ENCODE measurements around the gene MFAP5. TPM values are rescaled to one million over a fixed set of nuclear protein-coding genes. Genes with fewer than 3 reads are reported as not detected.
"Not testable (repeated sequence)": the region's sequence is repeated elsewhere in the genome, so short reads cannot be mapped to it uniquely, and the experiment has no call there.

Gene MFAP5
- polyA plus RNA-seq, 4 donors, result 0.56 to 48.2 (median 1.4) TPM; not detected in 1

GRCh38 chr12:8635342-8636006 lies 27.2 kb downstream of the MFAP5 start:
- H3K4me3 ChIP-seq (ENCODE audit: low read depth in 1 of 3, low read length in 3 of 3); FAIRE-seq; H3K4me1 ChIP-seq (ENCODE audit: control insufficient read depth in 3 of 3, insufficient read depth in 2 of 3, low read depth in 1 of 3, low read length in 2 of 3); H3K36me3 ChIP-seq (ENCODE audit: control insufficient read depth in 3 of 3, insufficient read depth in 2 of 3, low read depth in 1 of 3, low read length in 3 of 3); H3K27me3 ChIP-seq (ENCODE audit: control insufficient read depth in 3 of 3, insufficient read depth in 3 of 3, low read length in 3 of 3); H3K27ac ChIP-seq (ENCODE audit: low read depth in 1 of 3, low read length in 2 of 3); DNase-seq; H3K9me3 ChIP-seq (ENCODE audit: control insufficient read depth in 2 of 2, insufficient read depth in 1 of 2, low read depth in 1 of 2, low read length in 1 of 2): not testable (repeated sequence)
- 67 to 83% (median 82%) methylated on average over 9 of the region's 9 CpGs for WGBS, 3 donors

- H3K9me3 ChIP-seq (ENCODE audit: control insufficient read depth in 2 of 2, insufficient read depth in 1 of 2, low read depth in 1 of 2, low read length in 1 of 2), result no peaks in the 10 kb centered on the region
- DNase-seq (no peak), FAIRE-seq (no peak)
- H3K27me3 ChIP-seq (ENCODE audit: control insufficient read depth in 3 of 3, insufficient read depth in 3 of 3, low read length in 3 of 3), result no peaks in the 10 kb centered on the region
- 90 to 93% (median 91%) methylated on average over 4 of the region's 4 CpGs for WGBS, 3 donors
- no peaks in the 10 kb centered on the region for H3K36me3 ChIP-seq (ENCODE audit: control insufficient read depth in 3 of 3, insufficient read depth in 2 of 3, low read depth in 1 of 3, low read length in 3 of 3)
- no peak overlapping the region for H3K27ac ChIP-seq (ENCODE audit: low read depth in 1 of 3, low read length in 2 of 3)
- no peak overlapping the region for H3K4me3 ChIP-seq (ENCODE audit: low read depth in 1 of 3, low read length in 3 of 3)
- no peaks in the 10 kb centered on the region for H3K4me1 ChIP-seq (ENCODE audit: control insufficient read depth in 3 of 3, insufficient read depth in 2 of 3, low read depth in 1 of 3, low read length in 2 of 3)
Measured at GRCh38 chr12:8630131-8630530, 32.5 kb downstream of the MFAP5 start.

GRCh38 chr12:8629486-8630033 lies 33.1 kb downstream of the MFAP5 start:
- 30 to 44% (median 39%) methylated on average over 3 of the region's 3 CpGs for WGBS, 3 donors
- no peak for FAIRE-seq
- DNase-seq, result no peak
- no peaks in the 10 kb centered on the region for H3K9me3 ChIP-seq (ENCODE audit: control insufficient read depth in 2 of 2, insufficient read depth in 1 of 2, low read depth in 1 of 2, low read length in 1 of 2)
- no peaks in the 10 kb centered on the region for H3K4me1 ChIP-seq (ENCODE audit: control insufficient read depth in 3 of 3, insufficient read depth in 2 of 3, low read depth in 1 of 3, low read length in 2 of 3)
- H3K4me3 ChIP-seq (ENCODE audit: low read depth in 1 of 3, low read length in 3 of 3), result no peak overlapping the region
- no peaks in the 10 kb centered on the region for H3K27me3 ChIP-seq (ENCODE audit: control insufficient read depth in 3 of 3, insufficient read depth in 3 of 3, low read length in 3 of 3)
- H3K27ac ChIP-seq (ENCODE audit: low read depth in 1 of 3, low read length in 2 of 3), result no peak overlapping the region
- H3K36me3 ChIP-seq (ENCODE audit: control insufficient read depth in 3 of 3, insufficient read depth in 2 of 3, low read depth in 1 of 3, low read length in 3 of 3), result no peaks in the 10 kb centered on the region

GRCh38 chr12:8628731-8629130 lies 33.9 kb downstream of the MFAP5 start:
- Histone ChIP-seq H3K27me3 (ENCODE audit: control insufficient read depth in 3 of 3, insufficient read depth in 3 of 3, low read length in 3 of 3) (no peaks in the 10 kb centered on the region), H3K4me3 (ENCODE audit: low read depth in 1 of 3, low read length in 3 of 3) (no peak overlapping the region), H3K4me1 (ENCODE audit: control insufficient read depth in 3 of 3, insufficient read depth in 2 of 3, low read depth in 1 of 3, low read length in 2 of 3) (no peaks in the 10 kb centered on the region), H3K27ac (ENCODE audit: low read depth in 1 of 3, low read length in 2 of 3) (no peak overlapping the region), H3K9me3 (ENCODE audit: control insufficient read depth in 2 of 2, insufficient read depth in 1 of 2, low read depth in 1 of 2, low read length in 1 of 2) (no peaks in the 10 kb centered on the region), H3K36me3 (ENCODE audit: control insufficient read depth in 3 of 3, insufficient read depth in 2 of 3, low read depth in 1 of 3, low read length in 3 of 3) (no peaks in the 10 kb centered on the region)
- WGBS, 3 donors, result 87 to 89% (median 87%) methylated on average over 3 of the region's 3 CpGs
- DNase-seq (no peak), FAIRE-seq (no peak)

- not testable (repeated sequence) for H3K27me3 ChIP-seq (ENCODE audit: control insufficient read depth in 3 of 3, insufficient read depth in 3 of 3, low read length in 3 of 3); H3K27ac ChIP-seq (ENCODE audit: low read depth in 1 of 3, low read length in 2 of 3); FAIRE-seq; H3K36me3 ChIP-seq (ENCODE audit: control insufficient read depth in 3 of 3, insufficient read depth in 2 of 3, low read depth in 1 of 3, low read length in 3 of 3); H3K4me3 ChIP-seq (ENCODE audit: low read depth in 1 of 3, low read length in 3 of 3); H3K9me3 ChIP-seq (ENCODE audit: control insufficient read depth in 2 of 2, insufficient read depth in 1 of 2, low read depth in 1 of 2, low read length in 1 of 2); DNase-seq; H3K4me1 ChIP-seq (ENCODE audit: control insufficient read depth in 3 of 3, insufficient read depth in 2 of 3, low read depth in 1 of 3, low read length in 2 of 3)
- WGBS, 3 donors, result 95 to 98% (median 97%) methylated on average over 10 to 25 of the region's 26 CpGs
Measured at GRCh38 chr12:8624750-8625149, 37.9 kb downstream of the MFAP5 start.

GRCh38 chr12:8622646-8623045 lies 40.0 kb downstream of the MFAP5 start:
- DNase-seq (no peak), FAIRE-seq (no peak)
- Histone ChIP-seq H3K27ac (ENCODE audit: low read depth in 1 of 3, low read length in 2 of 3) (no peak overlapping the region), H3K36me3 (ENCODE audit: control insufficient read depth in 3 of 3, insufficient read depth in 2 of 3, low read depth in 1 of 3, low read length in 3 of 3) (no peaks in the 10 kb centered on the region), H3K9me3 (ENCODE audit: control insufficient read depth in 2 of 2, insufficient read depth in 1 of 2, low read depth in 1 of 2, low read length in 1 of 2) (peaks cover 0 to 2% of the 10 kb centered on the region in 2 donors), H3K4me3 (ENCODE audit: low read depth in 1 of 3, low read length in 3 of 3) (no peak overlapping the region), H3K27me3 (ENCODE audit: control insufficient read depth in 3 of 3, insufficient read depth in 3 of 3, low read length in 3 of 3) (no peaks in the 10 kb centered on the region), H3K4me1 (ENCODE audit: control insufficient read depth in 3 of 3, insufficient read depth in 2 of 3, low read depth in 1 of 3, low read length in 2 of 3) (peaks cover 0 to 18% (median 0%) of the 10 kb centered on the region in 3 donors)
- 48 to 57% (median 49%) methylated on average over 4 of the region's 4 CpGs for WGBS, 3 donors

GRCh38 chr12:8615206-8615605 lies 47.4 kb downstream of the MFAP5 start:
- WGBS, 3 donors, result 44 to 72% (median 67%) methylated on average over 6 of the region's 6 CpGs
- FAIRE-seq (no peak), DNase-seq (no peak)
- Histone ChIP-seq H3K36me3 (ENCODE audit: control insufficient read depth in 3 of 3, insufficient read depth in 2 of 3, low read depth in 1 of 3, low read length in 3 of 3) (no peaks in the 10 kb centered on the region), H3K27me3 (ENCODE audit: control insufficient read depth in 3 of 3, insufficient read depth in 3 of 3, low read length in 3 of 3) (no peaks in the 10 kb centered on the region), H3K9me3 (ENCODE audit: control insufficient read depth in 2 of 2, insufficient read depth in 1 of 2, low read depth in 1 of 2, low read length in 1 of 2) (no peaks in the 10 kb centered on the region), H3K27ac (ENCODE audit: low read depth in 1 of 3, low read length in 2 of 3) (no peak overlapping the region), H3K4me1 (ENCODE audit: control insufficient read depth in 3 of 3, insufficient read depth in 2 of 3, low read depth in 1 of 3, low read length in 2 of 3) (peaks cover 0 to 21% (median 3%) of the 10 kb centered on the region in 3 donors), H3K4me3 (ENCODE audit: low read depth in 1 of 3, low read length in 3 of 3) (no peak overlapping the region)

- not testable (repeated sequence) for H3K27ac ChIP-seq (ENCODE audit: low read depth in 1 of 3, low read length in 2 of 3); FAIRE-seq; DNase-seq; H3K27me3 ChIP-seq (ENCODE audit: control insufficient read depth in 3 of 3, insufficient read depth in 3 of 3, low read length in 3 of 3); H3K9me3 ChIP-seq (ENCODE audit: control insufficient read depth in 2 of 2, insufficient read depth in 1 of 2, low read depth in 1 of 2, low read length in 1 of 2); H3K36me3 ChIP-seq (ENCODE audit: control insufficient read depth in 3 of 3, insufficient read depth in 2 of 3, low read depth in 1 of 3, low read length in 3 of 3); H3K4me3 ChIP-seq (ENCODE audit: low read depth in 1 of 3, low read length in 3 of 3)
- peaks cover 0 to 14% (median 3%) of the 10 kb centered on the region in 3 donors for H3K4me1 ChIP-seq (ENCODE audit: control insufficient read depth in 3 of 3, insufficient read depth in 2 of 3, low read depth in 1 of 3, low read length in 2 of 3)
- 88 to 100% (median 94%) methylated on average over 1 of the region's 1 CpG for WGBS, 3 donors
Measured at GRCh38 chr12:8613881-8614280, 48.7 kb downstream of the MFAP5 start.

GRCh38 chr12:8612629-8613028 lies 50.0 kb downstream of the MFAP5 start, which contains the start of gene AICDA:
AICDA (minus strand) TSS chr12:8612859; CDS start chr12:8612767, 92 bp downstream.
- H3K36me3 ChIP-seq (ENCODE audit: control insufficient read depth in 3 of 3, insufficient read depth in 2 of 3, low read depth in 1 of 3, low read length in 3 of 3), result no peaks in the 10 kb centered on the region
- H3K4me1 ChIP-seq (ENCODE audit: control insufficient read depth in 3 of 3, insufficient read depth in 2 of 3, low read depth in 1 of 3, low read length in 2 of 3), result peaks cover 0 to 3% (median 3%) of the 10 kb centered on the region in 3 donors
- no peak for FAIRE-seq
- H3K9me3 ChIP-seq (ENCODE audit: control insufficient read depth in 2 of 2, insufficient read depth in 1 of 2, low read depth in 1 of 2, low read length in 1 of 2), result no peaks in the 10 kb centered on the region
- no peaks in the 10 kb centered on the region for H3K27me3 ChIP-seq (ENCODE audit: control insufficient read depth in 3 of 3, insufficient read depth in 3 of 3, low read length in 3 of 3)
- no peak for DNase-seq
- no peak within 1 kb of the TSS for H3K27ac ChIP-seq (ENCODE audit: low read depth in 1 of 3, low read length in 2 of 3)
- no peak within 1 kb of the TSS for H3K4me3 ChIP-seq (ENCODE audit: low read depth in 1 of 3, low read length in 3 of 3)
- WGBS, 3 donors, result 57 to 74% (median 70%) methylated on average over 2 of the region's 2 CpGs

Measured in small intestine (tissue), 7 donors.